NCI-H187 (cell line): ENCODE data around the gene GXYLT2.
A peak's percentile ranks its signal among the peaks of the same experiment; 100 is the strongest.

Source experiments
- DNase-seq, 2 experiments: peaks; one replicate each; lab custom pipeline; 2025; lab: John Stamatoyannopoulos, UW

GXYLT2 gene, protein sequence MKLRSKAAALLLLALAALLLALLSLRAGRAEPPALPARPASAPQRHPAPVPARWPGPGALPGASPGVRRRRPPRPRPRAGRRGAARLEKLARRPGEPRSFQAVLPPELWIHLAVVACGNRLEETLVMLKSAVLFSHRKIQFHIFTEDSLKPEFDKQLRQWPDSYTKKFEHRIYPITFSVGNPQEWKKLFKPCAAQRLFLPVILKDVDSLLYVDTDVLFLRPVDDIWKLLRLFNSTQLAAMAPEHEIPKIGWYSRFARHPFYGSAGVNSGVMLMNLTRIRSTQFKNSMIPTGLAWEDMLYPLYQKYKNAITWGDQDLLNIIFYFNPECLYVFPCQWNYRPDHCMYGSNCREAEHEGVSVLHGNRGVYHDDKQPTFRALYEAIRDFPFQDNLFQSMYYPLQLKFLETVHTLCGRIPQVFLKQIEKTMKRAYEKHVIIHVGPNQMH

DNA sequence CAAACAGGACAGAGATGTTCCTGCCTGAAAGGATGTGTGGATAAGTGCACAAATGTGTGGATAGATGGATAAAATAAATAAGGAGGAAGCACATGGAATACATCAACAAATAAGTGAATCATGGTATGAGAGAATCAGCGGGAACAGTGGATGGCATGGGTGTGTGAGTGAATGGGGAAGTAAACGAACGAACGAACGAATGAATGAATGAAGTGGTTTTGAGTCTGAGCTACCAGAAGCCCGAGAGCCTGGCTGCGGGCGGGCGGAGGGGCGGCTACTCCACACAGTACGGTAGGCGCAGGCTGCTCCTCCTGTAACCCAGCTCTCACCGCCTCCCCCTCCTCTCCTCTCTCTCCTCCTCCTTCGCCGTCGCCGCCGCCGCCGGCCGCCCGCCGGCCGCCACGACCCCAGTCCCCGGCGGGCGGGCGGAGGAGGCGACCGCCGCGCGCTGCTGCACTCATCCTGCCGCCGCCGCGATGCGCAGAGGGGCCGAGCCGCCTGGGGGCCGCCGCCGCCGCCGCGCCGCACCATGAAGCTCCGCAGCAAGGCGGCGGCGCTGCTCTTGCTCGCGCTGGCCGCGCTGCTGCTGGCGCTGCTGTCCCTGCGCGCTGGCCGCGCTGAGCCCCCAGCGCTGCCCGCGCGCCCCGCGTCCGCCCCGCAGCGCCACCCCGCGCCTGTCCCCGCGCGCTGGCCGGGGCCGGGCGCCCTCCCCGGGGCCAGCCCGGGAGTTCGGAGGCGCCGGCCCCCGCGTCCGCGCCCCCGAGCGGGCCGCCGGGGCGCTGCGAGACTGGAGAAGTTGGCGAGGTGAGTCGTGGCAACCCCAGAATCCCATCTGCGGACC is at the start of gene GXYLT2:
GXYLT2 (plus strand) TSS at position 342 of the 841 bp plus-strand sequence; CDS start at position 530, 188 bp downstream.
- peak in 1 of 2 experiments; percentile 17 for DNase-seq

DNA sequence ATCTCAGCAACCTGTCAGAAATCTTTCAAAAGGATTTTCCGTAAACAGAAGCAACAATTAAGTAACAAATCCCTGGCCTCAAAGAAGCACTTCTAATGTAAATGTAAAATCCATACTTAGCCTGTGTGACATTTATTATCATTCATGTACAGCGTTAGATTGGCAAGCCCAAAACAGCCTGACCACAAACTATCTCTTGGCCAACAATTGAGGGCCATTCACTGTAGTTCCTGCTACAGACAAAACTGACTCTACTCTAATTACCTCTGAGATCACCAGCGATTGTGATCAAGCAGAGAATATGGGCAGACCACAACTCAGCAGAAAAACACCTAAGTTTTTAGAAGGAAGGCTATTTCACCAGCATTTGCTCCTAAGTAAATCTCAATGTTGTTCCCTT is 48.8 kb upstream of the GXYLT2 start:
- no peak for DNase-seq

DNA sequence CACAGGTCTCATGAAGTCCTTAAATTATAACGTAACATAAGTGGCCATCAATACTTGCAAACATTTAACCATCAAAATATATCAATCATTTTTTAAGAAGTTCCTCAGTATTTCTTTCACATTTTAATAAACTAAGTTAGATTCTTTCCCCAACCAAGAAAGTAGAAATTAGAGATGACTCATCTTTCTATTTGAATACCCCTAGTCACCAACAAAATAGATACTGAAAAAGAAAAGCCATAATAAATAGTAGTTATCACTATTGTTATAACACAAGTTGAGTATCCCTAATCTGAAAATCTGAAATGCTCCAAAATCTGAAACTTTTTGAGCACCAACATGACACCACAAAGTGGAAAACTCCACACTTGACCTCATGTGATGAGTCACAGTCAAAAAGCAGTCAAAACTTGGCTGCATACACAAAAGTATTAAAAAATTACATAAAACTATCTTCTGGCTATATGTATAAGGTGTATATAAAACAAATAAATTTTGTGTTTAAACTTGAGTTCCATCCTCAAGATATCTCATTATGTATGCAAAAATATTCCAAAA is 43.3 kb upstream of the GXYLT2 start:
- DNase-seq: no peak

DNA sequence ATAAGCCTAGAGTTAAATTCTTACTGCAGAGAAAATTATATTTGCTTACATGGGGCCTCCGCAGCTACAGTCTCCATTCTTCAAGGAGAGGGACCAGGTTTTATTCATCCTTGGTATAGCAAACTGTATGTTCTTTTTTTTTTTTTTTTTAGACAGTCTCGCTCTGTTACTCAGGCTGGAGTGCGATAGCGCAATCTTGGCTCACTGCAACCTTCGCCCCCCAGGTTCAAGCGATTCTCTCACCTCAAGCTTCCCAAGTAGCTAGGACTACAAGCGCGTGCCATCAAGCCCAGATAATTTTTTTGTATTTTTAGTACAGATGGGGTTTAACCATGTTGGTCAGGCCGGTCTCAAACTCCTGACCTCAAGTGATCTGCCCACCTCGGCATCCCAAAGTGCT is 41.7 kb upstream of the GXYLT2 start:
- DNase-seq: no peak

DNA sequence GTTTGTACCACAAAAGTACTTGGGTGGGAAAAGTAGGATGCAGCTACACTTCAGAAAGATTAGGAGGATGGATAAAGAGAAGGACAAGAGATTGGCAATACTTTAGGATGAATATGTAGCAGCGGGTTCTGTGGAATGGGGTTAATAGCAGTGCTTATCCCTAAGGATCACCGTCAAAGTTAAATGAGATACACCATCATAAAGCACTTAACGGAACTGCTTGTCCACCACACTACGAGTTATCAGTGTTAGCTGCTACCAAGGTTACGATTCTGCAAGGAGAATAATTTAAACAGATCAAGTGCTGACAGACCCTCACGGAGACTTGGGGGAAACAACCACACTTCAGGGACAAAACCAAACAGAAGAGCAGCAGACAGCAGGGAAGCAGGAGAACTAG is 40.6 kb upstream of the GXYLT2 start:
- no peak for DNase-seq

DNA sequence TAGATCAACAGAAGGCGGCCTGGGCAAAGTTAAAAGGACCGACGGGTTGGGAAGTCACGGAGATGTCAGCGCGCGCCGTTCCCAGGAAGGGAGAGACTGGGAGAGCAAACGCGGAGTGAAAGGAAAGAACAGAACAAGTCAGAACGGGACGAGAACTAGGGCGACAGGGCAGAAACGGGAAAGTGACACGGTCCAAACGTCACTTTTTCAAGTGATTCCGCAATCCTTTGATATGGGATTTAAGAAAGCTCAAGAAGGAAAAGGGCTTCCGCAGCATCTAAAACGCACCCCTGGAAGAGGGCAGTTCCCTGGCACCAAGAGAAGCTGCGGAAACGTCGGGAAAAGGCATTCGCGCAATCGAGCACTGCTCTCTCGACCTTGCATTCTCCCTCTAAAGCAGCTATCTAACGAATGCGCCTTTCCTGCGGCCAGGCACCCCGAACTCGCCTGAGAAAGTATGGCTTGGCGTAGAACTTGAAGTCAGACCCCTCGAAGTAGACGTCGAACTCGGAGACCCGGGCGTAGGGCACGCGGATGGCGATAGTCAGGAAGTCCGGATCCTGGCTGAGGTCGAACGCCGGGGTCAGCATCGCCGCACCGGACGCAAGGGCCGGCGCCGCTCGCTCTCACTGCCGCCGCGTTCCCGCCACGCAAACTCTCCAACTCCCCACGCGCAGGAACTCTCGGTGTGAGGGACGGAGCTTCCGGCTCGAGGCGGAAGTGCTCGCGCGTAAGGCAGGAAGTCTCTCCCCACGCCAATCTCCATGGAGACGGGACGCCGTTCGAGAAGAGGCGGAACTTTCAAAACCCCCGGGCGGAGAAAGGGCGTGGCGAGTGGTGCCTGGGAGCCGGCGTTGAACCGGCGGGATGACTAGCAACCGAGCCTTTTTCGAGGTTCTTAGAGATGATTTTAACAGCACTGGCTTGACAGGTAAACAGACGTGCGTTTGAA is 39.8 kb upstream of the GXYLT2 start, which contains the start of gene SHQ1:
SHQ1 (minus strand) TSS at position 695 of the 952 bp plus-strand sequence; CDS start at position 590, 105 bp downstream.
- peak; percentile 73 for DNase-seq

DNA sequence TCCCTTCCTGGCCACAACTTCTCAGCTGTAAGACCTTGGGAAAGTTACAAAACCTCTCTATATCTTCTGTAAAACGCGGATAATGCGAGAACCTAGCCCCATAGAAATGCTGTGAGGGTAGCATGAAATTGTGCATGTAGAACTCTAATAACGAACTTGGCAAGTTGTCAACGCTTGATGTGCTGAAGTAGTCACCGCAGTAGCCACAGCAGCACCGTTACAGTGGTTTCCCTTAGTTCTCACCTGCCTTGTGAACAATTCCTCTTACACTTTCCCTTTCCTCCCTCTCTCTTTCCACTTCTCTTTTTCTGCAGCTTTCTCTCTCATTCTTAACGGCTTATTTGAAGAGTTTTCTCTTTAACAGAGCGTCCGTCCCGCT is 39.2 kb upstream of the GXYLT2 start:
- DNase-seq: no peak

DNA sequence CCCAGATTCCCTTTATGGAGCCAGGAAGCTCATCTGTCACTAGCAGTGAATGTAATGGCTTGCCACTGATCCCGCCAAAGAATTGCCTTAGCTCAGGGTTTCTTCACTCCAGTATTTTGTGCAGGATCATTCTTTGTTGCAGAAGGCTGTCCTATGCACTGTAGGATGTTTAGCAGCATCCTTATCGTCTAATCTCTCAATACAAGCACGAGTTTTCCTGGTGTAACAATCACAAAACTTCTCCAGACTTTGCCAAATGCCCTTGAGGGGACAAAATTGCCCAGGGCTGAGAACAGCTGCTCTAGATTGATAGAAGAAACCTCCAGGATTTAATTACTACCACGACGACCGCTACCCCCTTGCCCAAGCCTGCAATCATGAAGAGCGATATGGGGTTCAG is 32.8 kb upstream of the GXYLT2 start:
- DNase-seq: no peak

DNA sequence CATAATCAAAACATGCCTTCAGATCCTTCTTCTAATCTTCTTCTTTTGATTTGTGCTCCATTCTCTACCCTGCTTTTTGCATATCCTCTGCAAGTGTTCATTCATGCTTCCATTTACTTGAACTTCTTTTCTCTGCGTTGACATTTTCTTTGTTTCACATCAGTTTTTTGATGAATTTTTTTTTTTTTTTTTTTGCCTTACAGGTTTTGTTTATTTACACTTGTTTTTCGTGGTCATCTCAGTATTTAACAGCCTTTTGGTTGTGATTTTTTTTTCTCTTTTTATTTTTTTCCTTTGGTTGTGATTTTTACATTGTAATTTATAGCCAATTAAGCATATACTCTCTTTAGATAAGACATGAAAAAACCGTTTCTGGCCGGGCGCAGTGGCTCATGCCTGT is 27.8 kb upstream of the GXYLT2 start:
- DNase-seq: no peak

DNA sequence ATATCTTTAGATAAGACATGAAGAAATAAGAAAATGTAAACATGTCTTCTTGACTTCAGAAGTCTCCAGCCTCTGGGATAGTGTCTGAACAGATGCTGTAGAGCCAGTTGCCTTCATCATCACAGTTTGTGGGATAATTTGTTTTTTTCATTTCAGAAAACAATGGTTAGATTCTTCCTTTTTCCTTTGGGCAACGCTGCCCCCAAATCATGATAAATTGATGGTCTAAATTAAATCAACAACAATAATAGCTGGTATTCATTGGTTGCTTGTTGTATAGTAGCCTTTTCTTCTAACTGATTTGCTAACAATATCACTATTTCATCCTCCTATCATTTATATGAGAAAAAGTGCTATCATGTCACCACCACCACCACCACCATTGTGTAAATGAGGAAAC is 27.0 kb upstream of the GXYLT2 start:
- no peak for DNase-seq

DNA sequence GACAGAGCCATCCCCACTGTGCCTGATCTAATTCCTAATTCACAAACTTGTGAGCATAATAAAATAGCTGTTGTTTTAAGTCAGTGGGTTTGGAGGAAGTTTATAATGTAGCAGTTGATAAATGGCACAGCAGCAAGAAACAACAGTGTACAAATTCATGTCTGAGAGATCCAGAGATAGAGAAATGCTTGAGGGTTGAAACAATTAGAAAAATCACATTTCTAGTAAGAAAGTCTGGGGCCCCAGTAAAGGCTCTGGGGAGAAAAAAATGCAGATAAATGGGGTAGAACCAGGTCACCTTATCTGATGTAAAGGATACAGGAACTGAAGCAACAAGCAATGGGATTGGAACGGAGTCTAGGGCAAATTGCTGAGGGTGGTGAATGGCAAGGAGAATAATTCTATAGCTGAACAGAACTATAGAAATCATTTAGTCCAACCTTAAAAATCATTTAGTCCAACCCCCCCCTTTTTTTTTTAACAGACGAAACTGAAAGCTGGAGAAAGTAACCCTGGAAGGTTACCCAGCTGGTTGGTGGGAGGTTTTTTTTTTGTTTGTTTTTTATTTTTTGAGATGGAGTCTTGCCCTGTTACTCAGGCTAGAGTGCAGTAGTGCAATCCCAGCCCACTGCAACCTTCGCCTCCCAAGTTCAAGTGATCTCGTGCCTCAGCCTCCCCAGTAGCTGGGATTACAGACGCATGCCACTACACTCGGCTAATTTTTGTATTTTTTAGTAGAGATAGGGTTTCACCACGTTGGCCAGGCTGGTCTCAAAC is 25.3 kb upstream of the GXYLT2 start:
- DNase-seq: no peak

DNA sequence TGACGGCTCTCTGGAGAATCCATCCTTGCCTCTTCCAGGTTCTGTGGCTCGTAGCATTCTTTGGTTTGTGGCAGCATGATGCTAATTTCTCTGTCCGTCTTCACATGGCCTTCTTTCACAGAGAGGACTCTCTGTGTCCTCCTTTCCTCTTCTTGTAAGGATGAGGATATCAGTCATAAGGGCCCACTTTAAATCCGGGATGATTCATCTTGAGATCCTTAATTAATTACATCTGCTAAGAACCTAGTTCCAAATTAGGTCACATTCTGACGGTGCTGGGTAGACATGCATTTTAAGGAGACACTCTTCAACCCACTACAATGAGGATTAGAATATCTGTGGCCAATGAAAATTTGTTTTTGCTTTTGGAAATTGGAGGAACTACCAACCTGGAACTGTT is 15.7 kb upstream of the GXYLT2 start:
- no peak for DNase-seq

DNA sequence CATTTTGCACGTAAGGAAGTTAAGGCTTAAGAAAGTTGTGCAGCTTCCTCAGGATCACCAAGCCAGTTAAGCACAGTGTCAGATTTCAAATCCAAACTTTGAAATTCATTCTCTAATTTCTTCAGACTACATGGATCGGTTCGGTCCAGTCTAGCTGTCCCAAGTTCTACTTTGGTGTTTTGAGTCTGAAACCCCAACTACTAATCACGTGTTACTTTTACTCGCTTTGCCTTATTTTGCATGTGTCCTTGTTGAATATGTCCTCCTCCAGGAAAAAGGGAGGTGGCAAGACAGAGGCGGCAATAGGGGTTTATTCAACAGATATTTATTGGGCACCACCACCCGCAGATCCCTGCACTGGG is 522 bp upstream of the GXYLT2 start:
- DNase-seq: no peak

DNA sequence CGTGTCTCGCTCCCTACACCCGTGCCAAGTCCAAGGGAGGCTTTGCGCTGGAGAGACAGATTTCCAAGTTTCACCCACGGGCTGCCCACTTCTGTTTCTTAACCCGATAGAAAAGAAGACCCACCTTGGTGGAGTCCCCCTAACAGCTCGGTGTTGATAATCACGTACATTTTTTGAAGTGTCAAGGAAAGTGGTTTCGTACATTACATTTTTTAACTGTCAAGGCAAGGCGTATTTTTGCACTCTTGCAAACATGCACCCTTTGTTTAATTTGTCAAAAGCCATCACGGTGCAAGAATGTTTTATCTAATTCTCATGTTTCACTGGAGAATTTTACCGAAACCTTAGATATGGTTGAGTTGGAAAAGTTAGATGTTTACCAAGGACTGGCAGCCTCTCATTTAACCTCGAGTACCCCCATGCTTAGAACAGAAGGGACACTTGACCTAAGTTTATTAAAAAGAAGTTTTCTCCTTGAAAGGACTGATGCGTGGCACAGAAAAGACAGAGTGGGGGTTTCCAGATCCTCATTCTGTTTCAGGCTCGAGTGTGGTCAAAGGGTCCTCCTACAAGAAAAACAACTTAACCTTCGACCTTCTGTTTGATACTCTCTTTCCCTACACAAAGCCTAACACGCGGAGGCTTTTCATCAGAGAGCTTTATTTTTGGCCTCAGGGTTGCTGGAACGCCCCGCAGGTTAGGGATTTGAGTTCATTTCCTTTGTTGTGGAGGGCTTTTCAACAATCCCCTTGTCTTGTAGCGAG is 882 bp downstream of the GXYLT2 start:
- no peak for DNase-seq

DNA sequence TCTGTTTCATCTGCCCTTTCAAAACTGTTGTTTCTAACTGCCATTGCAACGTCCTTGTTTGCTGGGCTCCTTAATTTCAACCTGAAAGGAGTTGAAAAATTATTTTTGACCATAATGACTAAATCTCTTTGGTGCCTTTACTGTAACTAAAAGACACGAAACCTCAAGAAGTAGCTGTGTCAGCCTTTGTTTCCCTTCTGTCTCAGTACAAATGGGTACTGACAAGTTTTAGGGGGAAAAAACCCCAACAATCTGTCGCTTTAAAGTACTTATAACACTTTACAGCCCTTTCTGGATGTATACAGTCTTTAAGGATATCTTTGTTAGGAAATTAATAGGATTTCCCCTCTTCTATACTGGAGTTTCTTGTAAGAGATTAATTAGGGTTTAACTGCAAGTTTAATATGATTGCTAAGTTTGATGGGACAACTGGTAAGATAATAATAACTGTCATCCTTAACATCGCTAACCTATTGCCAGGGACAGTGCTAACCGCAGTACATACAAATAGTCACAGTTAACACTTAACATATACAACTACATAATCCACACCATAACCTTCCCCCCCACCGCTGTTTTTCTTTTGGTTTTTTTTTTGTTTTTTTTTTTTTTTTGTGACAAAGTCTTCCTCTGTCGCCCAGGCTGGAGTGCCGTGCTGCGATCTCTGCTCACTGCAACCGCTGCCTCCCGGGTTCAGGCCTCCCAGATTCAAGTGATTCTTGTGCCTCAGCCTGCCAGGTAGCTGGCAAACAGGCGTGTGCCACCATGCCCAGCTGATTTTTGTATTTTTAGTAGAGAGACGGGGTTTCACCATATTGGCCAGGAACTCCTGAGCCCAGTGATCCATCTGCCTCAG is 1.7 kb downstream of the GXYLT2 start:
- DNase-seq: no peak

DNA sequence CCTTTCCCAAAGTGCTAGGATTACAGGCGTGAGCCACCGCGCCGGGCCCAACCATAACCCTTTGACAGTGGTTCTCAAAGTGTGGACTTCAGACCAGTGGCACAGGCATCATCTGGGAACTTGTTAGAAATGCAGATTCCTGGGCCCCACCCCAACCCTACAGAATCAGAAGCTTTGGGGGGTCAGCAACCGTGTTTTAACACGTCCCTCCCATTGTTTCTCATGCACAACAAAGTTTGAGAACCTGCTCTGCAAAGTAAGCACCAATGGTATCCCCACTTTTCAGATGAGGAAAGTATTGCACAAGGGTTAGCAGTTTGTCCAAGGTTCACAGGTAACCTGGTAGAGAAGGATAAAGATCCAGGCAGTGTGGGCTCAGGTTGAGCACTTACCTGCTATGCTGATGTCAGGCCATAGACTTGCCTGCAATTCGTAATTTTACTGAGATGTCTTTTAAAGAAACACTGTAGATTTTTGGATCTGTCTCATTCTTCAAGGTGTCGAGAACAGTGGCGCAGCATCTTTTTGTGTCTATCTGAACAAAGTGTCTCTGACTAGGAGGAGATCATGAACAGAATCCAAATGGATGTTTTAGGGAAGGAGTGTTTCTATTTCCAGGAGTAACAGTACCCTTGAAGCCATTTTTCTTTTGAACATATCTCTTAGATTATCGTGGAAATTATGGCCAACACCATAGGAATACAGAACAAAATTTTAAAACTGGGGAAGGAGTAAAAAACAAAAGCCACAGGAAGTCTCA is 2.5 kb downstream of the GXYLT2 start:
- no peak for DNase-seq

DNA sequence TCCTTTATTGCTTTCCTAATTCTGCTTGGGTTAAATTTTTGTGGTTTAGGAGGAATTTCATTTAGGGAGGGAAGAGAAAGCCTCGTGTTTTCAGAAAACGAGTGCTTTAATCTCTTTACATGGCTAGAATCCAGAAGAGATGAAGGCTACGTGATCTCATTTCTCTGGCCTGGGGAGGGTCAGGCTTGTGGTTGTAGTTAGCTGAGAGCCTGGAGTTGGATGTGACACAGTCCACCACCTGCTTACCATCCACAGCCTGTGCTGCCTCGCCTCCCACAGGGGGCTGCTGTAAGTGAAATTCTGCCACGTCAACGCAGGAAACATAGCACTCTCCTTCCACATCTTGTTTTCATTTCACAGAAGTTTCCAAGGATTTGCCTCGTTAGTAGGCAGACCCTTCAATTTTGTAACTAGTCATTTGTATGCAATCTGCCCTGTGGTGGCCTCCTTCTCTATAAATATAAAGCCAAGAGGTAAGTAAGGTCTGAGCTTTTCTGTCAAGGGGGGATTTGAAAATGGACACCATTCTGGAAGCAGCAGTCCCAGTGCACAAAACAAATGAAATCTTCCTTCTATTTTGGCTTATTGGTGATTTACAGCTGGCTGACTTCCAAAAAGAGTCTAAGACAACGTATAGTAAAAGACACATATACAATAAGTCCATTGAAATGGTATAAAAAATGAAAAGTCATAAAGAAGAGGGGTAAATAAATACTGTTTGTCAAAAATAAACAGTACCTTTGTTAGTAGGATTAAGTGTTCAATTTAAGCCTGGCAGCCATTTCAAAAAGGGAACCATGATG is 3.4 kb downstream of the GXYLT2 start:
- no peak for DNase-seq
